ENCODE results near the gene CEP41.

CEP41 gene

DNA sequence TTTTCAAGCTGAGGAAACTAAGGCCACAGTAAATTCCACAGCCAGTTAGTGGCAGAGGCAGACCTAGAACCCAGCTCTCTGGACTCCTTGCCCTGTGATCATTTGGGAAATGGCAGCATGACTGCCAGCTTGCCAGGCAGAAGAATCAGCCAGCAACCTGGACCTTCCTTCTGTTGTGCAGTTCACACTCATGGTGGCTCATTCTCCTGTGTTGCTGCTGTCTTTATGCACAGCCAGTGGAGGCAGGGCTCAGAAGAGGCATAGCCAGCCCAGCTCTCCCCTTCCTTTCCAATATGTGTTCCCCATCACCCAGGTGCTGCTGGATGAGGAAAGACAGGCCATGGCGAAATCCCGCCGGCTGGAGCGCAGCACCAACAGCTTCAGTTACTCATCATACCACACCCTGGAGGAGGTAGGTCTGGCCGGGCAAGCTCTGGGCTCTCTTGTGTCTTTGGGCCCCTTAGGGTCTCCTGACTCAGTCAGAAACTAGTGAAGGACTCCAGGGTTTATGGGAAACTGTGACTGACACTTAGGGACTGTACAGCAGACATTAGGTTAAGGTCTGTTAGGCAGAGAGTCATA is 81.4 kb downstream of the CEP41 start:
- DNase-seq (ENCODE audit: low spot score in 2 of 2) (no peak), ATAC-seq (ENCODE audit: low read depth) (no peak)
- Mint-ChIP-seq H3K27ac (no peak overlapping the region), H3K27me3 (no peaks in the 10 kb centered on the region), H3K4me1 (no peaks in the 10 kb centered on the region), H3K36me3 (peaks cover 2% of the 10 kb centered on the region), H3K9me3 (peaks cover 7% of the 10 kb centered on the region), H3K4me3 (no peak overlapping the region)

DNA sequence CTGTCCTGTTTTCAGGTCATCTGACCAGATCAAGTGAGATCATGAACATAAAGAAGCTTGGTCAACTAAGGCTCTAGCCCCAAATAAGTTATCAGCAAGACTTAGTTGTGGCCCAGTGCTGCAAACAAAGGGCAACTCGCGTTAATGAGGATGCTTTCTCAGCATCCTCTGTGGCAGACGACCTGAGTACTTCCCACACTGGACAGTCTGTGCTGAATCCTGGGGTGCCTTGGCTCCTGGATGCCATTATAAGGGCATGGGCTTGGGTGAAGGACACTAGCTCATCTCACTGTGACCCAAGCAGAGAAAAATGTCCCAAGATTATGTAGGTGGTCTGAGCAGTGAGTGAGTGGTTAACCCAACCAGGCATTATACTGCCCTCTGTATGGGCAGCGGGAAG is 82.3 kb downstream of the CEP41 start:
- Mint-ChIP-seq H3K27me3 (peaks cover 2% of the 10 kb centered on the region), H3K36me3 (peaks cover 2% of the 10 kb centered on the region), H3K4me3 (no peak overlapping the region), H3K27ac (no peak overlapping the region), H3K4me1 (no peaks in the 10 kb centered on the region), H3K9me3 (peaks cover 7% of the 10 kb centered on the region)
- DNase-seq (ENCODE audit: low spot score in 2 of 2) (no peak), ATAC-seq (ENCODE audit: low read depth) (no peak)

DNA sequence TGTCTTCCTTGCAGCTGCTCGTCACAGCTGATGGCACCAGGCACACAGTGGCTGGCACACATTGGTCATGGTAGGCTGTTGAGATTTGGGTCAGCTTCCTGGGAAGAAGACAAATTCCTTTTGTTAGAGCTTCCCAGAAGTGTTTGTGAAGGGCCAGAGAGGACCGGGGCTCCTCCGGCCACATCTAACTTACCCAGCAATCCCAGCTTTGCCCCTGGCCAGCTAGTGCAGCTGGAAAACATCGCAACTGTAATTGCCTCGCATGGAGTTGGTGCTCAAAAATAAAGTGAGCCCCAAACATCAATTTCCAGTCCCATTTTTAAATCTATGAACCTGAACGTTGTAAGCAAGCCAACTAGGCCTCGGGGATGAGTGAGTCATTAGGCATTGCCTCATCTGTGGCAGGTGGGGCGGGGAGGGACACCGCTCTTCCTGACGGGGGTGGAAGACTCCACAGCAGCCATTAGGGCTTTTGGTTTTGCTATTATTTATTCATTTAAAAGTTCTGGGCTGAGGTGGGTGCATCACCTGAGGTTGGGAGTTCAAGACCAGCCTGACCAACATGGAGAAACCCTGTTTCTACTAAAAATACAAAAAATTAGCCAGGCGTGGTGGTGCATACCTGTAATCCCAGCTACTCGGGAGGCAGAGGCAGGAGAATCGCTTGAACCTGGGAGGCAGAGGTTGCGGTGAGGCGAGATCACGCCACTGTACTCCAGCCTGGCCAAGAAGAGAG is 83.8 kb downstream of the CEP41 start:
- Mint-ChIP-seq H3K27ac (no peak overlapping the region), H3K36me3 (peaks cover 2% of the 10 kb centered on the region), H3K27me3 (peaks cover 7% of the 10 kb centered on the region), H3K9me3 (peaks cover 7% of the 10 kb centered on the region), H3K4me3 (no peak overlapping the region), H3K4me1 (no peaks in the 10 kb centered on the region)
- DNase-seq (ENCODE audit: low spot score in 2 of 2) (no peak), ATAC-seq (ENCODE audit: low read depth) (no peak)

DNA sequence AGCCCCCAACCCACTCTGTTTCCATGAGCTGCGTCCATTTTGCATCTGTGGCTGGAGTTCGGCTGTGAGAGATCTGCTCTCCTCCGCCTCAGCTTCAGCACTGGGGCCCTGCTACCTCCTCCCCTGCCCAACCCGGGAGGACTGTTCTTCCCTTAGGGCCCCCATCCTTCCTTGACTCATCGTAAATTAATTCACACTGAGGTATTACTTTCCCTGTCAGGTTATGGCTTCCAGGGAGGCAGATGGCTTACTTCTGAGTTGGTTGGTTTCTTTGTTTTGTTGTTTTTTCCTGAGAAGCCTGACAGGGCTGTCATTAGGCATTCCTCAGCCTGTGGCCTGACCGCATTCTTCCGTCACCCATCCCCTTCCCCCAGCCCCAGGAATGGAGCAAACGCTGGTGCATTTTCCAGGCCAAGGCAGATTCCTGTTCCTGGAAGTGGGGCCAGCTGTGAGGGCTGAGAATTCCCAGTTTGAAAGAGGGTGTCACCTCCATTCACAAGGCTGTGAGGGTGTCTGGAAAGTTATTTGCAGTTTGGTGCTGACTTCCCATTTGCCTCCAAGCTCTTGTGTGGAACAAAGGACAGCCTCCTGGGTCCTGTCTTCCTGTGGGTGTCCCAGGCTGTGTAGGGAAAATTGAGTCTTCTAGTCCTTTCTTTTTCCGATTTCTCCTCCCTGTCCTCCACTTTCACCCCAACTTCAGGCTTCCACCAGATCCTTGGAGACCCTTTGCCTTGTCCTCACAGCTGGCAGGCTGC is 84.5 kb downstream of the CEP41 start:
- Mint-ChIP-seq H3K27ac (no peak overlapping the region), H3K9me3 (peaks cover 7% of the 10 kb centered on the region), H3K4me1 (no peaks in the 10 kb centered on the region), H3K4me3 (no peak overlapping the region), H3K36me3 (peaks cover 2% of the 10 kb centered on the region), H3K27me3 (peaks cover 9% of the 10 kb centered on the region)
- DNase-seq (ENCODE audit: low spot score in 2 of 2) (no peak), ATAC-seq (ENCODE audit: low read depth) (no peak)

DNA sequence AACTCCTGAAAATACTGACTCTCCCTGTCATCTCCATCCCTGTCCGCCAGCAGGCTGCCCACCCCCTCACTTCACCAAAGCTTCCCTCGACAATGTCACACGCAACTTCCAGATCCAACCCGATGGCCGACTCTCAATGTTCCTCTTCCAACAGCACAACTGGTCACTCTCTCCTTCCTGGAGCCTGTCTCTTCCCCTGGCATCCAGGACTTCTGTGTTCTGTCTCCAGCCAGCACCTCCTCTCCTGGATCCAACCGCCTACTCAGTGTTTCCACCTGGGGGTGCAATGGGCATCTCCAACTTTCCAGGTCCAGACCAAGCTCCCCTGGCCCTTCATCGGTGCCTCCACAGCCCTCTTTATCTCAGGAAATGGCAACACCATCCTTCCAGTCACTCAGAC is 87.6 kb downstream of the CEP41 start:
- DNase-seq (ENCODE audit: low spot score in 2 of 2) (no peak), ATAC-seq (ENCODE audit: low read depth) (no peak)
- Mint-ChIP-seq H3K9me3 (no peaks in the 10 kb centered on the region), H3K4me3 (no peak overlapping the region), H3K27ac (no peak overlapping the region), H3K27me3 (peaks cover 15% of the 10 kb centered on the region), H3K4me1 (no peaks in the 10 kb centered on the region), H3K36me3 (no peaks in the 10 kb centered on the region)

DNA sequence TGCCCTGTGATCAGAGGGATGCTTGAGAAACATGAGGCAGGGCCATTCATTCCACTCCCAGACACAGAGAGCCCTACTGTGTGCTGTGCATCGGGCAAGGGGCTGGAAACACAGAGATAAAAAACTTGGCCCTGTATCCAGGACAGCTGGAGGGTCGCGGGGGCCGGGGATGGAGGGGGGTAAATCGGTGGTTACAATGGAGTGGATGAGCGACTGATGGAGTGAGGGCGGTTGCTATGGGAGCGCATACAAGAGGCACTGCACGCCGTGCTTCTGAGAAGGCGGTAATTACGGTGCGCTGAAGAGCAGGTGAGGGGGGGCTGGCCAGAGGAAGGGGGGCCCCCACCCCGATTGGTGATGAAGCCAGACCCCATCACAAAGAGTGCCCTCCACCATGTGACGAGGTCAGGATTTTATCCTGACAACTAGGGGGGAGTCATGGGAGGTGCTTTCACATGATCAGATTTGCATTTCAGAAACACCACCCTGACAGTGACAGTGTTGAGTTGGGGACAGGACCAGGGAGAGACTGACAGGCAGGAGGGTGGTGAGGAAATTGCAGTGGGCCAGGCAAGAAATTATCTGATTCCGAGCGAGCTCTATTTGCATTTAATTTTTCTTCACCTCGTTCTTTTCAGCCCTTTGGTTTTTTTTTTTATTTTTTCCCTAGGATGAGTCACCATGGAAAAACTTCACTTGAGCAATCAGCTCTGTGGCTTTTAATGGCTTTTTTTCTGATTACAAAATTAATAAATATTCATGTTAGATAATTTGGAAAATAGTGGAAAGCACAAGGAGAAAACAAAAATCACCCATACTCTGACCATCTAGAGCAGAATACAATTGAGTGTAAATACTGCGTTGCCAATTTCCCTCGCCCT is 88.4 kb downstream of the CEP41 start:
- Mint-ChIP-seq H3K27me3 (peaks cover 15% of the 10 kb centered on the region), H3K27ac (no peak overlapping the region), H3K4me3 (no peak overlapping the region), H3K36me3 (no peaks in the 10 kb centered on the region), H3K4me1 (no peaks in the 10 kb centered on the region), H3K9me3 (no peaks in the 10 kb centered on the region)
- no peak for ATAC-seq (ENCODE audit: low read depth)
- DNase-seq (ENCODE audit: low spot score in 2 of 2): no peak

DNA sequence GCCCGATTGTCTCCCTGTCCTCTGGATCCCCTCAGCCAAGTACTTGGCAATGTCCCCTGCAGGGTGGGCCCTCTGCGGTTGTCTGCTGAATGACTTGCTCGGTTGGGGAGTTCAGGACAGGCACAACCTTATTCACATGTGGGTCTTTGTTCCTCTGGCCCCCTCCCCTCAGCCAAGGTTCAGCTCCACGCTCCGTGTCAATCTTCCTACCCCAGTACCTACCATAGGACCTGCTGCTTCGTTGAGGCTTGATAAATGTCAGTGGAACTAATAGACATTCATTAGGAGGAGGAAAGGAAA is 89.1 kb downstream of the CEP41 start:
- no peaks in the 10 kb centered on the region for H3K4me1 Mint-ChIP-seq

DNA sequence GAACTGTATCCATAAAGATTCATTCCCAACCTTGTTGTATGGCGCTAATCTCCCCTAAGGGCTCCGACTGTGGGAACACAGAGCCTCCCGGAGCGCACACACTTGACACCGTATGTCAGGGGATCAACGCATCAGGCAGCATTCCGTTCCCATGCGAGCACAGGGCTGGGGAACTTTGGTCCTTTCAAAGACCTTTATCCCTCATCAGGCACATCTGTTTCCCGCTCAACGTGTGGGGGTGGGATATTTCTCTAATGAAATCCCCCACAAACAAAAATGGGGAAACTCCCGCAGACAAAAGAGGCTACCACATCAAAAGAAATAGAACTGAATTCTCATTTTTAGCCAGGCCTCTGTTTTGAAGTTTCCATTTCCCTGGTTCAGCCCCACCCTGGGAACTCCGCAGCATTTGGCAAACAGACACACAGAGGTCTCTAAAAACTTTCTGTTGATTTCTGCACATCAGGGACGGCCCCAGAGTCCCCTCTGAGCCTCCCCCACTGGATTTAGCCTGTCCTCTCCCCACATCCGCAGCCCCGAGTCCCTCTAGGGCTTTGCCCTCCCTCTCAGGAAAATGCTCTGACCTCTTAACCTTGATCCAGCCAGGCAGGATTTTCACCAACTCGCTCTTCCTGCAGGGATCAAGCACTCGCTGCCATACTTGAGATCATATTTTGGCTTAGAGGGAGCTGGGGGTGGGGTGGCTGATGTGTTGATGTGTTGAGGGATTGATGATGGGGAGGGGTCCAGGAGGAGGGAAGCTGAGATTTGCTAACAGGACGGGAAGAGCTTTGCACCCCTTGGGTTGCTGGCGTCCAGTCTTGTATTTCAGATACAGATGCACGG is 89.6 kb downstream of the CEP41 start:
- no peak overlapping the region for H3K4me3 Mint-ChIP-seq

More for the DNA sequence above, 89.1 kb downstream of the CEP41 start:
- no peak for DNase-seq (ENCODE audit: low spot score in 2 of 2)
- no peak for ATAC-seq (ENCODE audit: low read depth)
- Mint-ChIP-seq H3K27me3 (peaks cover 18% of the 10 kb centered on the region), H3K4me3 (no peak overlapping the region), H3K9me3 (no peaks in the 10 kb centered on the region), H3K36me3 (no peaks in the 10 kb centered on the region), H3K27ac (no peak overlapping the region)

DNA sequence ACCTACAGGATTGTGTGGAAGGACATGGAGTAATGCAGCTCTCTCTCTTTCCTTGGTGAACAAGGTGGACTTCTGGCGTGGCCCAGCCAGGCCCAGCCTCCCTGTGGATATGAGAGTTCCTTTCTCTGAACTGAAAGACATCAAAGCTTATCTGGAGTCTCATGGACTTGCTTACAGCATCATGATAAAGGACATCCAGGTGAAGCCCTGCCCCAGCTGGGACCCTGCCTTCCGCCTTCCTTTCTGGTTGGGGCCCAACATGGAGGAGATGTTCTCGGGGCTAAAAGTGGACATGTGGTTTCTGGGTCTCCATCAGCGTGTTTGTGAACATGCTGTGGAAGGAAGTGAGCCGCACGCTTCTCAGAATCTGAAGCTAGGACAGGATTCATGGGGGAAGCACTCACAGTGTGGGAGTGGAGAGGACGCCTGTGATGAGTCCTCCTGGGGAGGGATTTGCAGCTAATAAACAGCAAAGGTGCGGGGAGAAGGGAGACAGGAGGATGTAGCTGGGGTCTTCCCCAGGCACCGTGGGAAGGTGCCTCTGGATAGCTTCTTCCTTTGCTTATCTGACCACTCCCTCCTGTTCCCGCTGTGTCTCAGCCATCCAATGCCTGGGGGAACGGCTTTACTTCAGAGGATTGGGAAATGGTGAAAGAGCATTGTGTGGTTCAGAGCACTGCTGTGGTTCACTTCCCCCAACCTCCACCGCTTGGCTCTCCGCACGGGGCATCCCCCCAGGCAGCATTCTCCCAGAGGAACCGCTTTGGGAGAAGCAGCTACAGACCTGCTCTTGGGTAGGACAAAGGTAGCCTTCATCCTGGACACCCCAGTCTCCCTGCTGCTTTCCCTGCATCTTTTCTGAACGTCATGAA is 90.7 kb downstream of the CEP41 start:
- no peaks in the 10 kb centered on the region for H3K4me1 Mint-ChIP-seq
- no peak overlapping the region for H3K4me3 Mint-ChIP-seq
- no peaks in the 10 kb centered on the region for H3K36me3 Mint-ChIP-seq
- H3K27ac Mint-ChIP-seq: no peak overlapping the region
- peaks cover 20% of the 10 kb centered on the region for H3K27me3 Mint-ChIP-seq
- DNase-seq (ENCODE audit: low spot score in 2 of 2) (no peak), ATAC-seq (ENCODE audit: low read depth) (no peak)
- no peaks in the 10 kb centered on the region for H3K9me3 Mint-ChIP-seq

More for the DNA sequence above, 89.6 kb downstream of the CEP41 start:
- H3K9me3 Mint-ChIP-seq: no peaks in the 10 kb centered on the region
- no peaks in the 10 kb centered on the region for H3K36me3 Mint-ChIP-seq
- no peak for DNase-seq (ENCODE audit: low spot score in 2 of 2)
- no peak for ATAC-seq (ENCODE audit: low read depth)
- no peaks in the 10 kb centered on the region for H3K4me1 Mint-ChIP-seq
- peaks cover 18% of the 10 kb centered on the region for H3K27me3 Mint-ChIP-seq
- no peak overlapping the region for H3K27ac Mint-ChIP-seq

DNA sequence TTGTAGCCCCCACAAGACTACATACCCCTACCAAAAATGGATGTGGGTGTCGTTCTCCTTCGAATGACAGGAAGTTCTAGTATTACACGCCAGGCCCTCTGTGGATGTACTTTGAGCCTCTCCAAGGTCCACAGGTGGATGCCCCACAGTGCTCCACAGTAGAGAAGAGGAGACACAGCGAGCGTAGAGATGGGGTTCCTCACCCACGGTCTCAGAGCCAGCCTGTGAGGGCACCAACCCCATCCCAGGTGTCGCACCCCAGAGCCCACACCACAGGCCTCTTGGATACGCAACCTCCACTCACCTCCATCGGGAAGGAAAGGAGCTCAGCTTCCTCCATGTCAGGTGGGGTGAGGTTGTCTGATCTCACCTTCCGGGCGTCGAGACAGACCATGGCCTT is 93.9 kb downstream of the CEP41 start:
- H3K36me3 Mint-ChIP-seq: no peaks in the 10 kb centered on the region
- no peaks in the 10 kb centered on the region for H3K9me3 Mint-ChIP-seq
- ATAC-seq (ENCODE audit: low read depth): no peak
- H3K4me1 Mint-ChIP-seq: no peaks in the 10 kb centered on the region
- no peak overlapping the region for H3K4me3 Mint-ChIP-seq
- H3K27ac Mint-ChIP-seq: no peak overlapping the region
- no peak for DNase-seq (ENCODE audit: low spot score in 2 of 2)
- peaks cover 16% of the 10 kb centered on the region for H3K27me3 Mint-ChIP-seq

DNA sequence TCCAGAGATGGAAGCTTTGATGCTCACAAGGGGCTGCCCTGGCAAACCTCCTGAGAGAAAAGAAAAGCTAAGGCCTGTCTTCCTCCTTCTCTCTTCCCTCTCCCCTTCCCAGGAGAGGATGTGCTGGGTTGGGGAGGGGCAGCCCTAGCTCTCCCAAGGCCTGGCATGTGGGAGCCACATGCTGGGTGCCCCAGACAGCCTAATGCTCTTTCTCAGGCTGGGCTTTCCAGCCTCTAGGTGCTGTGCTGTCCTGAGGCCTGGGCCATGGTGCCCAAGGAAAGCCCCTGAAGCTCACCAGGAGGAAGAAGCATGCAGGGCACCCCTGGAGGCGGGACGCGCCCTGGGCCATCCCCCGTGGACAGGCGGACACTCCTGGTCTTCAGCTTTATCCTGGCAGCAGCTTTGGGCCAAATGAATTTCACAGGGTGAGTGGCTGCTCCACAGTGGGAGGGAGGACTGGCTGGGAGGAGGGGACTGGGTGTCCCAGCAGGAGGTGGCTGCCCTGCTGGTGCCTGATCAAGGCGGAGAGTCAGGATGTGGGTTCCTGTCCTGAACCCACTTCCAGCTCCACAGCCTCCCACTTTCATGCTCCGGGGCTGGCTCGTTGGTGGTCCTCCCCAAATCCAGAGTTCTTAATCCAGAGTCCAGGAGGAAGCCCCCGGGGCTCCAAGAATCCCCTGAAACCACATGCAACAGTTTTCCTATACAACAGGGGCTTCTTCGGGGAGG is 94.5 kb downstream of the CEP41 start:
- DNase-seq (ENCODE audit: low spot score in 2 of 2) (no peak), ATAC-seq (ENCODE audit: low read depth) (no peak)
- Mint-ChIP-seq H3K27me3 (peaks cover 13% of the 10 kb centered on the region), H3K36me3 (no peaks in the 10 kb centered on the region), H3K27ac (no peak overlapping the region), H3K4me3 (no peak overlapping the region), H3K9me3 (peaks cover 1% of the 10 kb centered on the region), H3K4me1 (no peaks in the 10 kb centered on the region)

DNA sequence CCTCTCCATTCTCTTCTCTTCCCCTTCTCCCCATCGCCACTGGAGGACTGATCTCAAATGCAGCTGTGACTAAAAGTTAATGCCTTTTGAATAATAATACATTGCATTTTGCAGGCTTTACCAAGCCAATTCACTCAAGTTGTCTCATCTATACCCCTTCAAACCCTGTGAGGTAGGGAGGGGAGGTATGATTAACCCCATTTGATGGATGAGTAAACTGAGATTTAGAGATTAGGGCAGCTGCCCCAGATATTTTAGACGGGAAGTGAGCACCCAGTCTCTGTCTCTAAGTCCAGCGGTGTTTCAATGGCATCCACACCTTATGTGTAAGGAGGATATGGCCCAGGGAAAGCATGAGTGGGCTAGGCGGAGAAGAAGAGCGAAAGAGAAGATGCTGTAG is 95.1 kb downstream of the CEP41 start:
- H3K27ac Mint-ChIP-seq: no peak overlapping the region
- no peak overlapping the region for H3K4me3 Mint-ChIP-seq
- H3K27me3 Mint-ChIP-seq: peaks cover 13% of the 10 kb centered on the region

More for the DNA sequence above, 95.1 kb downstream of the CEP41 start:
- no peaks in the 10 kb centered on the region for H3K36me3 Mint-ChIP-seq
- peaks cover 1% of the 10 kb centered on the region for H3K9me3 Mint-ChIP-seq
- DNase-seq (ENCODE audit: low spot score in 2 of 2) (no peak), ATAC-seq (ENCODE audit: low read depth) (no peak)
- H3K4me1 Mint-ChIP-seq: no peaks in the 10 kb centered on the region
